Measurements from ENCODE around the gene NUTM2A.
"Not testable (repeated sequence)": the region's sequence is repeated elsewhere in the genome, so short reads cannot be mapped to it uniquely, and the experiment has no call there.

Gene NUTM2A, protein sequence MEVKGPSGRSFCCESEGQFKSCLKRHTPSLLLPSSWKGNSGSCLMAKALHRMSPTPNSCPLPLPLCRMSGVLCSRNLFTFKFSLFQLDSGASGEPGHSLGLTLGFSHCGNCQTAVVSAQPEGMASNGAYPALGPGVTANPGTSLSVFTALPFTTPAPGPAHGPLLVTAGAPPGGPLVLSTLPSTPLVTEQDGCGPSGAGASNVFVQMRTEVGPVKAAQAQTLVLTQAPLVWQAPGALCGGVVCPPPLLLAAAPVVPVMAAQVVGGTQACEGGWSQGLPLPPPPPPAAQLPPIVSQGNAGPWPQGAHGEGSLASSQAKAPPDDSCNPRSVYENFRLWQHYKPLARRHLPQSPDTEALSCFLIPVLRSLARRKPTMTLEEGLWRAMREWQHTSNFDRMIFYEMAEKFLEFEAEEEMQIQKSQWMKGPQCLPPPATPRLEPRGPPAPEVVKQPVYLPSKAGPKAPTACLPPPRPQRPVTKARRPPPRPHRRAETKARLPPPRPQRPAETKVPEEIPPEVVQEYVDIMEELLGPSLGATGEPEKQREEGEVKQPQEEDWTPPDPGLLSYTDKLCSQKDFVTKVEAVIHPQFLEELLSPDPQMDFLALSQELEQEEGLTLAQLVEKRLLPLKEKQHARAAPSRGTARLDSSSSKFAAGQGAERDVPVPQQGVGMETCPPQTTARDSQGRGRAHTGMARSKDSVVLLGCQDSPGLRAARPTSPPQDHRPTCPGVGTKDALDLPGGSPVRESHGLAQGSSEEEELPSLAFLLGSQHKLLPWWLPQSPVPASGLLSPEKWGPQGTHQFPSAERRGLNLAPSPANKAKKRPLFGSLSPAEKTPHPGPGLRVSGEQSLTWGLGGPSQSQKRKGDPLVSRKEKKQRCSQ

GRCh38 chr10:87225148-87225547, at the start of gene NUTM2A:
Gene NUTM2A, plus strand, starts transcription at chr10:87225448. Its CDS starts 383 bp downstream, at chr10:87225831.
- not testable (repeated sequence) for DNase-seq

- DNase-seq = not testable (repeated sequence)
Observed at GRCh38 chr10:87177587-87177986, 47.7 kb upstream of the NUTM2A start.

DNA sequence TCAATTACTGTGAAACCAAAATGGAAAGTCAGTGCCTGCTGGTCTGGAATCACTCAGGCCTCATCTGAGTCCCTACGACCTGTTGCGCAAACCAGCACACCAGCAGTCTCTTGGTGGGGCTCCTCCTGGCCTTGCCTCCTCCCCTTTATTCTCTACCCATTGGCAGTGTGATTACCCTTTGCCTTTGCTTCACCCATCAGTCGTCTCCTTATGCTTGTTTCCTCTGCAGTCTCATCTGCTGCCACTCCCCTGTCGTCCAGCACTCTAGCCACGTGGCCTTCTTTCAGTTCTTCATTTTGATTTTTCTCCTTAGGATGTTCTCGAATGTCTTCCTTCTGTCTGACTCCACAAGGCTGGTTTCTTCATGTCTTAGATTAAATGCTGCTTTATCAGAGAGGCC, 40.8 kb upstream of the NUTM2A start:
- DNase-seq = not testable (repeated sequence)

- DNase-seq = not testable (repeated sequence)
Observed at GRCh38 chr10:87186016-87186415, 39.2 kb upstream of the NUTM2A start.

GRCh38 chr10:87187573-87187972, 37.7 kb upstream of the NUTM2A start:
- not testable (repeated sequence) for DNase-seq

DNA sequence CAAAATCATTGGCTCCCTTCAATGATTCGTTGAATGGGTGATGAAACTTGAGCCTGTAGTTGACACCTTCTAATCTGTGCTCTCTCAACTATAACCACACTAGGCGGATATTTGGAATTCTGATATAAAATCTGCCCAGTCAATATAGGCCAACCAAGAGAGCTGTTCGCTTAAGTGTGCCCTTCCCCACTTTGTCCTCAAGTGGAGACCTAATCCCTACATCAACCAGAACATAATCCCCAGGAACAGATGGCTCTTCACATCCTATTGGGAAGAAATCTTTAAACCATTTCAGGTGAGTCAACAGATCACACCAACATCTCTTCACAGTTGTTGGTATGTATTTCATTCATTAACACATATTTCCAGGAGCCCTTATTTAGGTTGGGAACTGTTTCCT, 33.4 kb upstream of the NUTM2A start:
- DNase-seq = not testable (repeated sequence)

- peak; percentile 1 for DNase-seq
Observed at GRCh38 chr10:87200924-87201323, 24.3 kb upstream of the NUTM2A start.

DNA sequence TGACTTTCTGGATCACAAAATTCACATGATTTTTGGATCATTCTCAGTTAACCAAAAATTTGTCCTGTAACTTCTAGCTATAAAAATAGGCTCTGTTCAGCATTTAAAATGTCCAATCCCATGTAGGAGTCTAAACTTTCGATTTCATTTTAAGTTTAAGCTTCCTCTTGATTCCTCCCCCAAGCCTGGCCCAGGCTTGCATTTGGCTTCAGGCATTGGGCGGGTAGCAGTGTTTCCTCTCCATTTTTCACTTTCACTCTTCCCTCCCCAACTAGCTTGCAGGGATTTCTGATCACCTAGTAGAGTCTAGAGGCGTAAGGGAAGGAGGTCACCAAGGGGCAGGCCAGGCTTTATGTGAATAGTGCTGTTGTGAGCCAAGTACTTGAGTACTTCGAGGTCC, 20.4 kb upstream of the NUTM2A start:
- DNase-seq = not testable (repeated sequence)

- DNase-seq = not testable (repeated sequence)
Observed at GRCh38 chr10:87206922-87207321, 18.3 kb upstream of the NUTM2A start.

DNA sequence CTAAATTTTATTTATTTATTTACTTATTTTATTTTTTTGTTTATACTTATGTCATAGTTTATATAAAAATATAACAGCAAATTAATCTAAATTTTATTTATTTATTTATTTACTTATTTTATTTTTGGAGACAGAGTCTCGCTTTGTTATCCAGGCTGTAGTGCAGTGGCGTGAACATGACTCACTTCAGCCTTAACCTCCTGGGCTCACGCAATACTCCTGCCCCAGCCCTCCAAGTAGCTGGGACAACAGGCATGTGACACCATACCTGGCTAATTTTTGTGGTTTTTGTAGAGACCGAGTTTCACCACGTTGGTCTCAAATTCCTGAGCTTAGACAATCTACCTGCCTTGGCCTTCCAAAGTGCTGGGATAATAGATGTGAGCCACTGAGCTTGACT, 14.9 kb upstream of the NUTM2A start:
- DNase-seq = not testable (repeated sequence)

GRCh38 chr10:87211848-87212247, 13.4 kb upstream of the NUTM2A start:
- not testable (repeated sequence) for DNase-seq

DNA sequence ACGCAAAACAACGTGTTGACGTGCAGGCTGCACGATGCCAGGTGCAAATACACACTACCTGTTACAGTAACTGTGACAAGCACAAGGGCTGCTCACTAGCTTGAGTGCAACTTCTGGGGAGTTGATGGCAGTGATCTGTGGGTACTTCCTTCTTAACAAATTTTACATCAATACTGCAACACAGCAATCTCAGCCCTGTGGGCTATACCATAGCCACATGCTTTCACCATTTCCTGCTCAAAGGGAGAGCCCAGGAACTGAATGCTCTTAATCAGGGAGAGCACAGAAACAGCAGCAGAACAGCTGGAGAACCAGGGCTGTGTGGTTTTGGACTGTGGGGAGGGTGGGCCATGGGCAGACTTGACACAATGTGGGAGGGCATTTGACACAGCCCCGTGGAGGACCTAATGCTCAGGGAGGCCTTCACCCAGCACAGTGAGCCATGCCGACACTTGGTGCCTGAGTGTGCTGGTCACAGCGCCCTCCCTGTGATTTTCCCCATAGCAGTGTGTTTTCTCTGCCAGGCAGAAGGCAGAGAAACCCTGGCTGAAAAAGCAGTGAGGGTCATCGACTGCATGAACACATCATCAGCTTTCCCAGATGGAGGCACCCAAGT, 12.0 kb upstream of the NUTM2A start:
- not testable (repeated sequence) for DNase-seq

- DNase-seq = not testable (repeated sequence)
Observed at GRCh38 chr10:87213806-87214205, 11.4 kb upstream of the NUTM2A start.

- DNase-seq = not testable (repeated sequence)
Observed at GRCh38 chr10:87216120-87216519, 9.1 kb upstream of the NUTM2A start.

GRCh38 chr10:87219370-87219769, 5.9 kb upstream of the NUTM2A start:
- not testable (repeated sequence) for DNase-seq

- DNase-seq = not testable (repeated sequence)
Observed at GRCh38 chr10:87222789-87223188, 2.5 kb upstream of the NUTM2A start.

DNA sequence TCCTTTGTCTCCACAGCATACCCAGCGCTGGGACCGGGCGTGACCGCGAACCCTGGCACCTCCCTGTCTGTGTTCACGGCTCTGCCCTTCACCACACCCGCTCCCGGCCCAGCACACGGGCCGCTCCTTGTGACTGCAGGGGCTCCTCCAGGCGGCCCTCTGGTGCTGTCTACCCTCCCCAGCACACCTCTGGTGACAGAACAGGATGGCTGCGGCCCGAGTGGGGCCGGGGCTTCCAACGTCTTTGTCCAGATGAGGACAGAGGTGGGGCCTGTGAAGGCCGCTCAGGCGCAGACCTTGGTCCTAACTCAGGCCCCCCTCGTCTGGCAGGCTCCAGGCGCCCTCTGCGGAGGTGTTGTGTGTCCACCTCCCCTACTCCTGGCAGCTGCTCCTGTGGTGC, 3.0 kb downstream of the NUTM2A start:
- not testable (repeated sequence) for DNase-seq

GRCh38 chr10:87229211-87229610, 4.0 kb downstream of the NUTM2A start:
- DNase-seq = not testable (repeated sequence)

- not testable (repeated sequence) for DNase-seq
Observed at GRCh38 chr10:87234854-87235253, 9.6 kb downstream of the NUTM2A start.

GRCh38 chr10:87237244-87237643, 12.0 kb downstream of the NUTM2A start:
- not testable (repeated sequence) for DNase-seq

- DNase-seq = not testable (repeated sequence)
Observed at GRCh38 chr10:87239346-87239808, 14.1 kb downstream of the NUTM2A start.

GRCh38 chr10:87242192-87242591, 16.9 kb downstream of the NUTM2A start:
- not testable (repeated sequence) for DNase-seq

- DNase-seq = not testable (repeated sequence)
Observed at GRCh38 chr10:87247335-87247734, 22.1 kb downstream of the NUTM2A start.
